GM19043 (cell line): ENCODE results near the gene CPS1.

ENCODE experiments used
- ATAC-seq: cut with Tn5 transposase; IDR thresholded peaks from one replicate; pipeline ENCODE4 v1.9.1; 2021; ENCODE audit warnings: low read depth; ENCODE audit not compliant: unreplicated experiment

The CPS1 gene

GRCh38 chr2:210556329-210556980, at the start of gene CPS1:
CPS1 (plus strand) TSS chr2:210556599; CDS start chr2:210556734, 135 bp downstream.
- no peak for ATAC-seq

- ATAC-seq, result no peak
Observed at GRCh38 chr2:210515911-210516310, 40.5 kb upstream of the CPS1 start.

GRCh38 chr2:210517264-210517663, 39.1 kb upstream of the CPS1 start:
- no peak for ATAC-seq

- no peak for ATAC-seq
Observed at GRCh38 chr2:210519594-210519993, 36.8 kb upstream of the CPS1 start.

- ATAC-seq, result no peak
Observed at GRCh38 chr2:210522399-210522798, 34.0 kb upstream of the CPS1 start.

- ATAC-seq, result no peak
Observed at GRCh38 chr2:210523650-210524289, 32.6 kb upstream of the CPS1 start.

- no peak for ATAC-seq
Observed at GRCh38 chr2:210524533-210524932, 31.9 kb upstream of the CPS1 start.

GRCh38 chr2:210527286-210527685, 29.1 kb upstream of the CPS1 start:
- ATAC-seq, result peak; percentile 83

- ATAC-seq, result no peak
Observed at GRCh38 chr2:210528716-210529115, 27.7 kb upstream of the CPS1 start.

- no peak for ATAC-seq
Observed at GRCh38 chr2:210531050-210531449, 25.3 kb upstream of the CPS1 start.

- no peak for ATAC-seq
Observed at GRCh38 chr2:210531482-210531881, 24.9 kb upstream of the CPS1 start.

GRCh38 chr2:210533389-210533788, 23.0 kb upstream of the CPS1 start:
- ATAC-seq, result no peak

- ATAC-seq, result no peak
Observed at GRCh38 chr2:210534879-210535278, 21.5 kb upstream of the CPS1 start.

GRCh38 chr2:210536973-210537650, 19.3 kb upstream of the CPS1 start:
- ATAC-seq, result peak; percentile 69

GRCh38 chr2:210539035-210539434, 17.4 kb upstream of the CPS1 start:
- no peak for ATAC-seq

GRCh38 chr2:210539578-210540416, 16.6 kb upstream of the CPS1 start:
- ATAC-seq, result no peak

GRCh38 chr2:210540471-210540870, 15.9 kb upstream of the CPS1 start:
- ATAC-seq, result no peak

- no peak for ATAC-seq
Observed at GRCh38 chr2:210540900-210541289, 15.5 kb upstream of the CPS1 start.

GRCh38 chr2:210541290-210541902, 15.0 kb upstream of the CPS1 start:
- no peak for ATAC-seq

GRCh38 chr2:210544007-210544590, 12.3 kb upstream of the CPS1 start:
- no peak for ATAC-seq
